HepG2 (cell line): ENCODE data around the gene CEACAM16. TPM values are rescaled to one million over a fixed set of nuclear protein-coding genes. Genes with fewer than 3 reads are reported as not detected.

Experiments
- ATAC-seq: fragments of 200-7000 bp; cut with Tn5 transposase; 3 replicates; pipeline ENCODE4 v1.9.1; 2020; ENCODE audit warnings: mild to moderate bottlenecking, moderate library complexity
- BruUV-seq: library from RNA; stranded (reverse); fragments of 400-500 nt; replicated peaks from 2 replicates; lab custom pipeline; 2021; lab: Mats Ljungman, UMichigan
- CTCF ChIA-PET: fragments of 300-600 bp; formaldehyde crosslinking; extraction: SDS; loops from one replicate; lab custom pipeline; 2021; ENCODE audit warnings: low total read pairs, inconsistent platforms, low intra/inter-chr PET ratio; lab: Yijun Ruan, JAX
- POLR2A ChIA-PET: fragments of 350-600 bp; sonication (Branson Sonifier 250); formaldehyde crosslinking; loops from one replicate; lab custom pipeline; 2020; ENCODE audit warnings: antibody characterized with exemption, inconsistent platforms; lab: Yijun Ruan, JAX
- DNase-seq: peaks from one replicate; pipeline ENCODE4 v3.0.0-alpha.2; 2015; ENCODE audit warnings: low spot score
- FAIRE-seq: peaks from 3 replicates; lab custom pipeline; 2011; peaks lifted over from hg19 to GRCh38; lab: Jason Lieb, UNC
- H2AFZ ChIP-seq: one replicate; pipeline ENCODE4 v1.6.1; 2011; ENCODE audit warnings: low read length, inconsistent platforms
- H3K27ac ChIP-seq: fragments of 300-600 bp; 3 replicates; pipeline ENCODE4 v1.8.0; 2011; ENCODE audit warnings: mixed run types, mild to moderate bottlenecking, mixed read lengths, low read length, inconsistent platforms; ENCODE audit not compliant: insufficient read depth; ENCODE audit errors: extremely low read length
- H3K27me3 ChIP-seq, 2 experiments: fragments of 200-600 bp in 1 of 2; 2 replicates in 1 of 2; 3 replicates in 1 of 2; pipeline versions ENCODE4 v1.6.0 to v1.8.0; 2011; ENCODE audit warnings: low read length in 2 of 2, mild to moderate bottlenecking in 2 of 2, moderate library complexity in 2 of 2, inconsistent platforms in 1 of 2; ENCODE audit not compliant: insufficient read depth in 2 of 2, control insufficient read depth in 1 of 2
- H3K36me3 ChIP-seq, 2 experiments: fragments of 200-600 bp in 1 of 2; replicated peaks in 1 of 2; 2 replicates in 1 of 2; 3 replicates in 1 of 2; pipeline versions ENCODE4 v1.5.1 to v1.8.0; 2011; ENCODE audit warnings: low read length in 2 of 2, inconsistent platforms in 1 of 2; ENCODE audit not compliant: insufficient read depth in 2 of 2, control insufficient read depth in 1 of 2
- H3K4me1 ChIP-seq: 2 replicates; pipeline ENCODE4 v1.5.1; 2012; ENCODE audit warnings: low read length, inconsistent platforms; ENCODE audit not compliant: insufficient read depth
- H3K4me2 ChIP-seq: 2 replicates; pipeline ENCODE4 v1.6.0; 2011; ENCODE audit warnings: low read depth, low read length, inconsistent platforms
- H3K4me3 ChIP-seq, 3 experiments: fragments of 200-600 bp in 1 of 3; sonication (generic), shearing (Covaris generic) in 1 of 3; replicated peaks in 1 of 3; 2 replicates each; pipeline ENCODE4 v1.5.1; 2011 to 2016; ENCODE audit warnings: low read length in 3 of 3, inconsistent platforms in 2 of 3, low read depth in 2 of 3, mild to moderate bottlenecking in 2 of 3, control low read depth in 1 of 3, mixed read lengths in 1 of 3; ENCODE audit not compliant: insufficient read depth in 1 of 3
- H3K79me2 ChIP-seq: one replicate; pipeline ENCODE4 v1.6.1; 2011; ENCODE audit warnings: low read length, inconsistent platforms; ENCODE audit not compliant: insufficient read depth
- H3K9ac ChIP-seq: 2 replicates; pipeline ENCODE4 v1.6.0; 2011; ENCODE audit warnings: mild to moderate bottlenecking, low read depth, low read length, inconsistent platforms; ENCODE audit not compliant: insufficient read depth
- H3K9me3 ChIP-seq: 2 replicates; pipeline ENCODE4 v1.5.1; 2012; ENCODE audit warnings: mild to moderate bottlenecking, low read length
- H4K20me1 ChIP-seq: 2 replicates; pipeline ENCODE4 v1.6.0; 2011; ENCODE audit warnings: inconsistent platforms, mild to moderate bottlenecking, low read length, moderate library complexity; ENCODE audit not compliant: insufficient read depth
- HBP1 ChIP-seq: IDR thresholded peaks from 2 replicates; pipeline ENCODE4 v1.6.1; 2016; ENCODE audit warnings: low read depth, control low read depth
- PCBP2 ChIP-seq: fragments of 200-400 bp; formaldehyde crosslinking; optimal IDR thresholded peaks from 2 replicates; pipeline ENCODE3; 2018; ENCODE audit warnings: low read length, low read depth; ENCODE audit not compliant: poor library complexity, severe bottlenecking
- TEAD2 ChIP-seq: sonication (generic); formaldehyde crosslinking; IDR thresholded peaks from 2 replicates; pipeline ENCODE4 v1.9.0; 2021; ENCODE audit warnings: missing genetic modification reagents
- ZFP36 ChIP-seq: fragments of 150-350 bp; IDR thresholded peaks from 2 replicates; pipeline ENCODE4 v1.6.1; 2018; ENCODE audit warnings: borderline replicate concordance, low read length, low read depth; ENCODE audit not compliant: partially characterized antibody
- ZMYM3 ChIP-seq: sonication (generic); formaldehyde crosslinking; IDR thresholded peaks from 2 replicates; pipeline ENCODE4 v1.5.1; 2020; ENCODE audit warnings: mild to moderate bottlenecking, missing genetic modification reagents
- ZNF331 ChIP-seq: sonication (generic); formaldehyde crosslinking; IDR thresholded peaks from 2 replicates; pipeline ENCODE4 v1.4.0; 2020; ENCODE audit warnings: missing genetic modification reagents
- ZNF562 ChIP-seq: sonication (generic); formaldehyde crosslinking; IDR thresholded peaks from 2 replicates; pipeline ENCODE4 v1.8.0; 2022; ENCODE audit warnings: missing genetic modification reagents, borderline replicate concordance
- ZNF761 ChIP-seq: sonication (generic); formaldehyde crosslinking; conservative IDR thresholded peaks from 2 replicates; pipeline ENCODE4 v1.4.0; 2020; ENCODE audit warnings: mild to moderate bottlenecking, missing genetic modification reagents
- WGBS: methylation state at CpG from one replicate; pipeline ENCODE4 v1.1.6; 2017; ENCODE audit warnings: low lambda C conversion rate; 5-methylcytosine and 5-hydroxymethylcytosine counted together
- in situ Hi-C: cut with HindIII; loops from 2 replicates; pipeline ENCODE4 v1.10.0; 2017; ENCODE audit warnings: low pct_unique_long_range_greater_than_20kb; ENCODE audit not compliant: extremely low pct_ligation_motif_present
- intact Hi-C: fragments of 100-400 bp; cut with micrococcal nuclease; formaldehyde crosslinking; loops from one replicate; pipeline ENCODE4 v1.10.0; 2022; ENCODE audit not compliant: unreplicated experiment
- polyA plus RNA-seq, 8 experiments: library from polyadenylated mRNA; depleted of rRNA in 3 of 8; stranded (reverse) in 7 of 8; unstranded in 1 of 8; fragments of >200 nt; fragmentation: Illumina TruSeq in 4 of 8; extraction: Trizol in 4 of 8; gene quantifications; 2 replicates each; pipeline versions ENCODE4 v1.2.1 to v1.2.3, GENCODE V29; 2011 to 2016; ENCODE audit warnings: low read depth in 4 of 8, missing spikeins in 1 of 8, mixed read lengths in 1 of 8; ENCODE audit not compliant: insufficient read depth in 1 of 8
- total RNA-seq, 5 experiments: library from RNA; depleted of rRNA; stranded (reverse); fragments of >200 nt; fragmentation: Illumina TruSeq; extraction: Trizol; gene quantifications; 2 replicates each; pipeline ENCODE4 v1.2.3, GENCODE V29; 2016; ENCODE audit warnings: low read depth in 1 of 5
- TF ChIP-seq, protein P1 (sequence below): sonication (generic); formaldehyde crosslinking; IDR thresholded peaks from 2 replicates; pipeline ENCODE4 v1.9.0; 2022; ENCODE audit warnings: low read depth, missing genetic modification reagents

Gene CEACAM16
- total and polyA plus RNA-seq, 2 of the 13 experiments (the other 11 are each of a cell fraction or from before 2014, with no cell fraction given) = not detected

- no peaks in the 10 kb centered on the region for H3K79me2 ChIP-seq
- POLR2A ChIA-PET = no interaction called here
- H3K4me3 ChIP-seq = no peak overlapping the region
- H3K27ac ChIP-seq = no peak overlapping the region
- CTCF ChIA-PET = no interaction called here
- DNase-seq = no peak
- TF ChIP-seq ZFP36 (peak; percentile 81), ZMYM3 (0 out of 2 replicates have a peak, but pooled peaks have one; percentile 43), ZNF562 (CRISPR knock-in tag) (no peak)
- TF ChIP-seq, all 625 proteins: peak for 2
- 77% methylated on average over 10 of the region's 11 CpGs for WGBS
- Histone ChIP-seq H2AFZ (no peak overlapping the region), H3K4me1 (peaks cover 47% of the 10 kb centered on the region), H3K36me3 (no peaks in the 10 kb centered on the region), H3K9ac (no peak overlapping the region), H3K9me3 (no peaks in the 10 kb centered on the region), H4K20me1 (no peaks in the 10 kb centered on the region), H3K27me3 (no peaks in the 10 kb centered on the region), H3K4me2 (no peak overlapping the region)
- in situ Hi-C loops = no loop called here
- intact Hi-C loops = no loop called here
- FAIRE-seq (no peak), ATAC-seq (no peak; the same call in 2 of the 3 replicates)
- no TSS peak for BruUV-seq
These were observed 33.5 kb downstream of the CEACAM16 start for GRCh38 chr19:44732235-44733014.

GRCh38 chr19:44734357-44734756 lies 35.4 kb downstream of the CEACAM16 start:
- intact Hi-C loops = no loop called here
- POLR2A ChIA-PET = no interaction called here
- no peak overlapping the region for H3K4me2 ChIP-seq

More at GRCh38 chr19:44734357-44734756, 35.4 kb downstream of the CEACAM16 start:
- Histone ChIP-seq H3K27ac (no peak overlapping the region), H3K36me3 (no peaks in the 10 kb centered on the region), H2AFZ (no peak overlapping the region), H3K9ac (no peak overlapping the region), H3K79me2 (no peaks in the 10 kb centered on the region), H3K4me3 (no peak overlapping the region), H4K20me1 (no peaks in the 10 kb centered on the region), H3K4me1 (peaks cover 56% of the 10 kb centered on the region), H3K9me3 (no peaks in the 10 kb centered on the region), H3K27me3 (no peaks in the 10 kb centered on the region)
- WGBS = 0% methylated on average over 1 of the region's 1 CpG
- BruUV-seq = no TSS peak
- DNase-seq = no peak
- no peak for TF ChIP-seq ZNF331 (CRISPR knock-in tag)
- no peak for TF ChIP-seq HBP1 (CRISPR knock-in tag)
- no peak for TF ChIP-seq TEAD2 (CRISPR knock-in tag)
- TF ChIP-seq PCBP2 = peak; percentile 87
- TF ChIP-seq ZNF761 = no peak
- TF ChIP-seq, protein P1, sequence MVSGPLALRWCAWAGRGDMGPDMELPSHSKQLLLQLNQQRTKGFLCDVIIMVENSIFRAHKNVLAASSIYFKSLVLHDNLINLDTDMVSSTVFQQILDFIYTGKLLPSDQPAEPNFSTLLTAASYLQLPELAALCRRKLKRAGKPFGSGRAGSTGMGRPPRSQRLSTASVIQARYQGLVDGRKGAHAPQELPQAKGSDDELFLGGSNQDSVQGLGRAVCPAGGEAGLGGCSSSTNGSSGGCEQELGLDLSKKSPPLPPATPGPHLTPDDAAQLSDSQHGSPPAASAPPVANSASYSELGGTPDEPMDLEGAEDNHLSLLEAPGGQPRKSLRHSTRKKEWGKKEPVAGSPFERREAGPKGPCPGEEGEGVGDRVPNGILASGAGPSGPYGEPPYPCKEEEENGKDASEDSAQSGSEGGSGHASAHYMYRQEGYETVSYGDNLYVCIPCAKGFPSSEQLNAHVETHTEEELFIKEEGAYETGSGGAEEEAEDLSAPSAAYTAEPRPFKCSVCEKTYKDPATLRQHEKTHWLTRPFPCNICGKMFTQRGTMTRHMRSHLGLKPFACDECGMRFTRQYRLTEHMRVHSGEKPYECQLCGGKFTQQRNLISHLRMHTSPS (CRISPR knock-in tag) = no peak
- no peak for FAIRE-seq
- in situ Hi-C loops = no loop called here
- CTCF ChIA-PET = no interaction called here
- no peak for ATAC-seq
